Stimulated activated effector memory CD8-positive, alpha-beta T cell treated with anti-CD3 and anti-CD28 coated beads, Interleukin-12 subunit alpha, Interleukin-12 subunit beta, amount 100 ng/mL, for 72 hours (primary cell): ENCODE data around the gene SELENOV.
A peak's percentile ranks its signal among the peaks of the same experiment; 100 is the strongest.

Experiments
- ATAC-seq: fragments of 150-1000 bp; cut with Tn5 transposase; 2 replicates; pipeline ENCODE4 v1.10.0; 2021
- DNase-seq, 2 donors: peaks; one replicate each; pipeline ENCODE4 v3.0.0; 2021 to 2022; ENCODE audit warnings: low spot score in 2 of 2
- H3K27ac Mint-ChIP-seq: one replicate; pipeline ENCODE4 v1.8.0; 2022; ENCODE audit warnings: mild to moderate bottlenecking, mixed read lengths
- H3K36me3 Mint-ChIP-seq: one replicate; pipeline ENCODE4 v1.8.0; 2022; ENCODE audit warnings: mild to moderate bottlenecking, mixed read lengths
- H3K4me1 Mint-ChIP-seq: one replicate; pipeline ENCODE4 v1.8.0; 2022; ENCODE audit warnings: mixed read lengths
- H3K4me3 Mint-ChIP-seq: one replicate; pipeline ENCODE4 v1.8.0; 2022; ENCODE audit warnings: mild to moderate bottlenecking, mixed read lengths
- H3K9me3 Mint-ChIP-seq: one replicate; pipeline ENCODE4 v1.8.0; 2022; ENCODE audit warnings: mixed read lengths

Gene SELENOV

GRCh38 chr19:39502640-39503417 is 12.1 kb upstream of the SELENOV start:
- peak; percentile 68 for ATAC-seq
- no peaks in the 10 kb centered on the region for H3K9me3 Mint-ChIP-seq
- peaks cover 55% of the 10 kb centered on the region for H3K4me1 Mint-ChIP-seq
- H3K4me3 Mint-ChIP-seq: peak overlapping the region; percentile 24
- DNase-seq: peak; percentile 87
- H3K36me3 Mint-ChIP-seq: peaks cover 7% of the 10 kb centered on the region
- H3K27ac Mint-ChIP-seq: no peak overlapping the region

DNA sequence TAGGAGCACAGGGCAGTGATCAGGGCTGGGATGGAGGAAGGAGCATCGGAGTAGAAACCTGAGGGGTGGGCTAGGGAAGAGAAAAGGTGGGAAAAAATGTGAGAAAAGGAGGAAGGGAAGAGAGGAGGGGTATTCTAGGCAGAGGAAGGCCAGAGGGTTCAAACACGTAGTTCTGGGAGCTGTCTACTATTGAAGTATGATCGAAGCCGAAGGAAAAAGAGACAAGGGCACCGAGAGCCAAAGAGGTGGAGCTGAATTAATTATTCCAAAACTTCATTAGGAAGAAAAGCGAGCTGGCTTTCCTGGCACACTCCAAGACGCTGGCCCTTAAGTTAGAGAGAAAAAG is 8.4 kb upstream of the SELENOV start:
- Mint-ChIP-seq H3K9me3 (no peaks in the 10 kb centered on the region), H3K4me3 (peak overlapping the region; percentile 73), H3K36me3 (peaks cover 7% of the 10 kb centered on the region), H3K4me1 (peaks cover 39% of the 10 kb centered on the region), H3K27ac (no peak overlapping the region)
- ATAC-seq (no peak), DNase-seq (no peak)

GRCh38 chr19:39506944-39507714 is 7.8 kb upstream of the SELENOV start:
- peak overlapping the region; percentile 73 for H3K4me3 Mint-ChIP-seq
- ATAC-seq (peak; percentile 79), DNase-seq (peak; percentile 40 to 76)
- no peak overlapping the region for H3K27ac Mint-ChIP-seq
- peaks cover 7% of the 10 kb centered on the region for H3K36me3 Mint-ChIP-seq
- H3K4me1 Mint-ChIP-seq: peaks cover 39% of the 10 kb centered on the region
- no peaks in the 10 kb centered on the region for H3K9me3 Mint-ChIP-seq

DNA sequence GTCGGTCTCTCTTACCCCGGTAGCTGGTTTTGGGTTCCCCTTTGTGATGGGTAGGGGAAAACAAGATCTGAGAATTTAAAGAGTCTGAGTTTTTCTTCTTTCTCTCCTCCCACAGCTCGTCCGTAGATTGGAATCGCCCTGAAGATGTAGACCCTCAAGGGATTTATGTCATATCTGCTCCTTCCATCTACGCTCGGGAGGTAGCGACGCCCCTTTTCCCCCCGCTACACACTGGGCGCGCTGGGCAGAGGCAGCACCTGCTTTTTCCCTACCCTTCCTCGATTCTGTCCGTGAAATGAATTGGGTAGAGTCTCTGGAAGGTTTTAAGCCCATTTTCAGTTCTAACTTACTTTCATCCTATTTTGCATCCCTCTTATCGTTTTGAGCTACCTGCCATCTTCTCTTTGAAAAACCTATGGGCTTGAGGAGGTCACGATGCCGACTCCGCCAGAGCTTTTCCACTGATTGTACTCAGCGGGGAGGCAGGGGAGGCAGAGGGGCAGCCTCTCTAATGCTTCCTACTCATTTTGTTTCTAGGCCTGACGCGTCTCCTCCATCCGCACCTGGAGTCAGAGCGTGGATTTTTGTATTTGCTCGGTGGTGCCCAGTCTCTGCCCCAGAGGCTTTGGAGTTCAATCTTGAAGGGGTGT is 7.1 kb upstream of the SELENOV start:
- ATAC-seq (no peak), DNase-seq (no peak)
- Mint-ChIP-seq H3K4me3 (peak overlapping the region; percentile 73), H3K36me3 (peaks cover 7% of the 10 kb centered on the region), H3K4me1 (peaks cover 39% of the 10 kb centered on the region), H3K27ac (no peak overlapping the region), H3K9me3 (no peaks in the 10 kb centered on the region)

GRCh38 chr19:39508629-39509028 is 6.3 kb upstream of the SELENOV start:
- H3K4me1 Mint-ChIP-seq: peaks cover 32% of the 10 kb centered on the region
- ATAC-seq: no peak
- H3K27ac Mint-ChIP-seq: no peak overlapping the region
- no peak overlapping the region for H3K4me3 Mint-ChIP-seq
- H3K9me3 Mint-ChIP-seq: no peaks in the 10 kb centered on the region
- H3K36me3 Mint-ChIP-seq: peaks cover under 1% of the 10 kb centered on the region
- no peak for DNase-seq

DNA sequence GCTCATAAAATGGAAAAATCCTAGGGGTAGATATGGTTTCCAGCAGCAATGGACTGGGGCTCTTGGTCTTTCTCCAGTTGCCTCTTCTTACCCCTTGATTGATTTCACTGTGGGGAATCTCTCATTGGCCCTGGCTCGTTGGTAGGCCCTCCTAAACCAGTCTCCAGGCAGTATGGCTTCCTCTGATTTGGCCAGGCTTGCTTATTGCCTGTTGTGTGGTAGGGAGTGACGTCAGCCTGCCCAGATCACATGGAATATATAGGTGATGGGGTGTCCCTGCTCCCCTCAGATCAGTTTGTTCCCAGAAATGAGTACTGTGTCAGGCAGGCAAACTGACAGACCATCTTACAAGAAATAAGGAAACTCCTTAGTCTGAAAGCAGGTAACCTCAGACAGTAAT is 5.7 kb upstream of the SELENOV start:
- H3K27ac Mint-ChIP-seq: no peak overlapping the region
- DNase-seq (no peak), ATAC-seq (no peak)
- no peaks in the 10 kb centered on the region for H3K36me3 Mint-ChIP-seq
- no peaks in the 10 kb centered on the region for H3K9me3 Mint-ChIP-seq
- H3K4me3 Mint-ChIP-seq: no peak overlapping the region
- peaks cover 26% of the 10 kb centered on the region for H3K4me1 Mint-ChIP-seq

- Mint-ChIP-seq H3K4me1 (peaks cover 21% of the 10 kb centered on the region), H3K36me3 (no peaks in the 10 kb centered on the region), H3K27ac (no peak overlapping the region), H3K4me3 (no peak overlapping the region), H3K9me3 (no peaks in the 10 kb centered on the region)
- DNase-seq (no peak), ATAC-seq (no peak)
Observed at GRCh38 chr19:39512988-39513387, 2.0 kb upstream of the SELENOV start.

DNA sequence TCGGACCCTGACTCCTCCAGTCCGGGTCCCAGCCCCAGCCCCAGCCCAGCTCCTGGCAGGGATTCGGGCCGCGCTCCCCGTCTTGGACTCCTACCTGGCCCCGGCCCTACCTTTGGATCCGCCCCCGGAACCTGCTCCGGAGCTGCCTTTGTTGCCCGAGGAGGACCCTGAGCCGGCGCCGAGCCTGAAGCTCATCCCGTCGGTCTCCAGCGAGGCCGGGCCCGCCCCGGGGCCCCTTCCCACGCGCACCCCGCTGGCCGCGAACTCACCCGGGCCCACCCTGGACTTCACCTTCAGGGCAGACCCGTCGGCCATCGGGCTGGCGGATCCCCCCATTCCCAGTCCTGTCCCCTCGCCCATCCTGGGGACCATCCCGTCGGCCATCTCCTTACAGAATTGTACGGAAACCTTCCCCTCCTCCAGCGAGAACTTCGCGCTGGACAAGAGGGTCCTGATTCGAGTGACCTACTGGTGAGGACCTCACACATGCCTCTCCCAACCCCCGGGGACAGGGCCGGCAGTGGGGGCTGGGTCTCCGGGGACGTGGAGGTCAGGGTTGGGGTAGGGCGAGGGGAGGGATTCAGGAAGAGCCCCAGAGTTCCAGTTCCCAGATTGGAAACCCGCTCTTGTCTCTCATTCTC is 732 bp downstream of the SELENOV start:
- DNase-seq (no peak), ATAC-seq (peak; percentile 34)
- Mint-ChIP-seq H3K4me1 (peaks cover 19% of the 10 kb centered on the region), H3K27ac (peak overlapping the region; percentile 62), H3K9me3 (no peaks in the 10 kb centered on the region), H3K36me3 (no peaks in the 10 kb centered on the region), H3K4me3 (peak overlapping the region; percentile 63)

GRCh38 chr19:39516270-39516669 is 1.3 kb downstream of the SELENOV start:
- DNase-seq: no peak
- Mint-ChIP-seq H3K9me3 (no peaks in the 10 kb centered on the region), H3K36me3 (no peaks in the 10 kb centered on the region), H3K4me1 (peaks cover 19% of the 10 kb centered on the region), H3K4me3 (peak overlapping the region; percentile 63), H3K27ac (peak overlapping the region; percentile 62)
- peak; percentile 17 for ATAC-seq

- H3K36me3 Mint-ChIP-seq: no peaks in the 10 kb centered on the region
- ATAC-seq (no peak), DNase-seq (no peak)
- no peaks in the 10 kb centered on the region for H3K9me3 Mint-ChIP-seq
- no peak overlapping the region for H3K27ac Mint-ChIP-seq
- H3K4me1 Mint-ChIP-seq: peaks cover 19% of the 10 kb centered on the region
- H3K4me3 Mint-ChIP-seq: no peak overlapping the region
Observed at GRCh38 chr19:39517432-39517831, 2.5 kb downstream of the SELENOV start.

GRCh38 chr19:39518458-39518857 is 3.5 kb downstream of the SELENOV start:
- H3K4me1 Mint-ChIP-seq: peaks cover 19% of the 10 kb centered on the region
- H3K9me3 Mint-ChIP-seq: no peaks in the 10 kb centered on the region
- DNase-seq: no peak
- H3K27ac Mint-ChIP-seq: no peak overlapping the region
- no peak overlapping the region for H3K4me3 Mint-ChIP-seq
- no peaks in the 10 kb centered on the region for H3K36me3 Mint-ChIP-seq
- no peak for ATAC-seq

DNA sequence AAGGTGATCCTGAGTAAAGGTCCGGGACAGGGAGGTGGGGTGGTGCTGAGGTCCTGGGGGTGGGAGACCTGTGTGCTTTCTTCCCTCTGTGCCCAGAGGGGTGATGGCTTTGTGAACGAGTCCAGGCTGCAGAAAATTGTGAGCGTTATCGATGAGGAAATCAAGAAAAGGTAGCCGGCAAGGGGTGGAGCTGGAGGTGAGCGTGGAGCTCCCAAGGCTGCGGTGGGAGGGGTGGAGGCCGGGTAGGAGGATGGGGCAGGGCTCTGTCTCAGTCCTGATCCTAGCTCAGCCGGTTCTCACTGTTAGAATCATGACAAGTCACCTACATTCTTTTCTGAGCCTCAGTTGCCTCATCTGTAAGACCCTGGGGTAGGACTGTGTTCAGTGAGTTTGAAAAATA is 4.0 kb downstream of the SELENOV start:
- Mint-ChIP-seq H3K27ac (no peak overlapping the region), H3K4me1 (peaks cover 19% of the 10 kb centered on the region), H3K9me3 (no peaks in the 10 kb centered on the region), H3K36me3 (no peaks in the 10 kb centered on the region), H3K4me3 (no peak overlapping the region)
- DNase-seq: no peak
- ATAC-seq: no peak

GRCh38 chr19:39520541-39521484 is 5.9 kb downstream of the SELENOV start:
- H3K4me3 Mint-ChIP-seq: no peak overlapping the region
- no peak for ATAC-seq
- H3K4me1 Mint-ChIP-seq: peaks cover 8% of the 10 kb centered on the region
- no peak overlapping the region for H3K27ac Mint-ChIP-seq
- H3K9me3 Mint-ChIP-seq: no peaks in the 10 kb centered on the region
- no peak for DNase-seq
- no peaks in the 10 kb centered on the region for H3K36me3 Mint-ChIP-seq

DNA sequence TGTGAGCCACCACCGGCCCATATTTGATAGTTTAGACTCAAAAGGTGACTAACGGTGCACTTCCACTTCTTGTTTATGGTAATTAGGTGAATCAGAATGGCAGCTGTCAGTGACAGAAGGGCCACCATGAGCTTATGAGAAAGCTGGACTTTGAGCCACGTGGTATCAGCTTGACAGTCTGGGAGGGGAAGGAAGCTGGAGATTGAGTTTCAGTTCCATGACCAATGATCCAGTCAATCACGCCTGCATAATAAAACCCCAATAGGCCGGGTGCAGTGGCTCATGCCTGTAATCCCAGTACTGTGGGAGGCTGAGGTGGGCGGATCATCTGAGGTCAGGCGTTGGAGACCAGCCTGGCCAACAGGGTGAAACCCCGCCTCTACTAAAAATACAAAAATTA is 9.6 kb downstream of the SELENOV start:
- no peak overlapping the region for H3K4me3 Mint-ChIP-seq
- no peak overlapping the region for H3K27ac Mint-ChIP-seq
- no peaks in the 10 kb centered on the region for H3K4me1 Mint-ChIP-seq
- no peak for DNase-seq
- peaks cover 17% of the 10 kb centered on the region for H3K36me3 Mint-ChIP-seq
- ATAC-seq: no peak
- H3K9me3 Mint-ChIP-seq: no peaks in the 10 kb centered on the region
